Esophagus mucosa (tissue), 1 donor: Measurements from ENCODE around the gene KBTBD6. TPM values are rescaled to one million over a fixed set of nuclear protein-coding genes. Genes with fewer than 3 reads are reported as not detected.
"Not testable (repeated sequence)": the region's sequence is repeated elsewhere in the genome, so short reads cannot be mapped to it uniquely, and the experiment has no call there.

Experiments used
- ATAC-seq: fragments of 200-7000 bp; cut with Tn5 transposase; one replicate; pipeline ENCODE4 v1.9.1; 2020
- total RNA-seq: library from RNA; stranded (reverse); gene quantifications from one replicate; pipeline ENCODE4 v1.2.4, GENCODE V29; 2023
- donor health status: DM: yes; HTN: yes; CAD: no.

The KBTBD6 gene
- total RNA-seq, 1 donor from 2014 or later, result 2.9 TPM

DNA sequence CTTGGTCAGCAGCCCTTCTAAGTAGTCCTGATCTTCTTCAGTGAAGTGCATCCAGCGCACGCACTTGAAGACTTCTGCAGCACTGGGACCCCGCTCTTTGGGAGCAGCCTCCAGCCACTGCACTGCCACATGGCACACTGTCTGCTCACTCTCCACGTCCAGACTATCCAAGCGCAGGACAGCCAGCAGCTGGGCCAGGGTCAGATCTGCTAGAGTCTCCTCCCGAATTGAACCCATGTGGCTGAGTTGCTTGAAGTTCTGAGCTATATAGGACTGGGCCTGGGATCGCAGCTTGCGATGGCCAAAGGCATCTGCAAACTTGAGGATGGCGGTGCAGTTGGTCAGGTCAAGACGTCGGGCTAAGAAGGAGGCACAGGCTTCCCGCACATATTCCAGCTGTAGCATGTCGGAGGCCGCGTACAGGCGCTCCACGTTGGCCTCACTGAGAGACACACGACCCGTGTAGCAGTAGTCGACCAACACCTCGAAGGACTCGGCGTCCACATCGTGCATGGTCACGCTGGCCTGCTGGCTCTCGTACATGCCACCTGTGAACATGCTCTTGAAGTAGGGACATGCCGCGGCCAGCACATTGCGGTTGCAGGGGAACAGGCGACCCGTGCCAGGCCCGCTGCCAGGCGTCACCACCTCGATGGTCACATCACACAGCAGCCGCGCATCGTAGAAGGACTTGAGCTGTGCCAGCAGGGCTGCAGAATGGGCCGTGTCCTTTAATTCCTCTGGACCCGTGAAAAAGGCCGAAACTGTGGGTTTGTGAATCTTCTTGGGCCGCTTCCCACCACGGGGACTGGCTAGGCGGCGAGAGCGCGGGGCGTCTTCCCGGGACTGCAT, 716 bp downstream of the KBTBD6 start:
- peak; percentile 12 for ATAC-seq

DNA sequence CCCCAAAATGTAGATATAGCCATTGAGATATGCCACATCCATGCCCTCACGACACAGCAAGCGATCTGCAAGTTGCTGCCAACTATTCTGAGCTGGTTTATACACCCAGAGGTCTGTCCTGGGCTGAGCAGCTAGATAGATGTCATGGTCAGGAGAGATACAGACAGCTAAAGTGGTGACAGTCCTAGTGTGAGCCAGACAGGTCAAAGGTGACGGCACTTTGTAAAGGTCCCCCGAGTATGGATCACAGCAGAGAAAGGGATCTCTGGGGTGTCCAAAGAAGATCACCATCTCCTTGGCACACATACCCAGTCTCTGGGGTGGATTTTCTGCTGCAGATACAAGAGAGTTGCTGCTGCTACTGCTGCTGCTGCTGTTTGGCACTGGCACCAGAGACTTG, 1.4 kb downstream of the KBTBD6 start:
- not testable (repeated sequence) for ATAC-seq

DNA sequence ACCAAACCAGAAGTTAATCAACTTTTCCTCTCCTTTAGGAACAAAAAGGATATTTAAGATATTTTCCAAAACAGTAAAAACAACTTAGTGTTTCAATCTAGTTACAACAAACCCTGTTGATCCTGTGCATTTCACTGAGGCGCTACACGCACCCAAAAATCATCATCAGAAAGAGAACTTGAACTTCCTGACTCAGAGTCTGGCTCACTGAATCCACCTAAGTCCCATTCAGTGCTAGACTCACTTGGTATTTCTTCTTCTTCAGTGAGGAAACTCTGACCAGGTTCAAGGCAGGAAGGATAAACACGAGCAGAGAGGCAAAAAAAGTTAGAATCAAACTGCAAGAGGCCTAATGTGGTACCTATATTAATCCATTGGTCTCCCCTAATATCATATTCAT, 2.2 kb downstream of the KBTBD6 start:
- no peak for ATAC-seq

DNA sequence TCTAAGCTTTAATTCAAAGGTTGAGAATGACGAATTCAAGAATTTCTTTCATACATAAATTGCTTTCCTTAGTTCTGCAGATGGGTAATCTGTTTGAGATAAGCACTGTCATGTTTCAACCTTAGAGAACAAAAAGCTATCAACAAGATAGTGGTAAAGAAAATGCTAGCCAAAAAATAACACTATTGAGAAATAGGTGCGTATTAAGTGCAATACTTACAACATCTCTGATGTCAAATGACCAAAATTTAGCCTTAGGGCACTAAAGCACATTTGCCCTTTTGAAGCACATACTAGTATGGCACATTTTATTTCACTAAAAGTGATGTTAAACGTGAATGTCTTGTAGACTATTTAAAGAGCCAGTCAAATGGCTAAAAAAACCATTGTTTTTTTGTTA, 4.9 kb downstream of the KBTBD6 start:
- ATAC-seq, result no peak

DNA sequence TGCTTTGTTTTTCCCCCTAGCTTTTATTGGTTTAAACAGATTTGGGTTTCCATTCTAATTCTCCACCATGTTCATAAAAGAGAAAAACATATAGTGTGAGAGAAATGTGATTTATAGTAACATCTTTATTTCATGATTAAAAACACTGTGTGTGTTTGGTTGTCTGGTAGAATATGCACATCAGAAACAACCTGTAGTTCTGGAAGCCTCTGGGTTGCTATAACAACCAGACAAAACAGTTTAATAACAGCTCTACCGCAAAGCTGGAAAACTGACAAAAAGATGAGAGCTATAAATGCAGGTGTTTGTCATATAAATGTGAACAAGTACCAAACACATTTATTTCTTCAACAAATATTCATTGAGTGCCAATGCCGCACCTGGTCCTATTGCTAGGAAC, 9.8 kb downstream of the KBTBD6 start:
- no peak for ATAC-seq

DNA sequence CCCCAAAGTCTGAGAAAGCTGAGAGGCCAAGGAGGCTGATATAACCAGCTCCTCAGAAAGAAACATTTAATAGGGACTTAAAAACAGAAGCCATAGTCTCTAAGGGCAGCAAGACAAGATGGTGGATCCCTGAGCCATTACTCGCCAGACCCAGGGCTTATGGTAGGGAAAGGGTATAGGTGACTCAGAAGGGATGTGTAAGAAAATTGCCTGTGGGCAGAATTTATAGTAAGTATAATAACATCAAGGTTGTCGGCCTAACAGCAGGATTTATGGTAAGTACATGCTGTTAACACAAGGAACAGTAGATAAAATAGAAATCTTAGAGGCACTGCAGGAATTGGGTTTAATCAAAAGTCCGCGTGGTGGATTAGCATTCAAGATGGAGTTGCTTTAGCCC, 14.7 kb downstream of the KBTBD6 start:
- no peak for ATAC-seq

DNA sequence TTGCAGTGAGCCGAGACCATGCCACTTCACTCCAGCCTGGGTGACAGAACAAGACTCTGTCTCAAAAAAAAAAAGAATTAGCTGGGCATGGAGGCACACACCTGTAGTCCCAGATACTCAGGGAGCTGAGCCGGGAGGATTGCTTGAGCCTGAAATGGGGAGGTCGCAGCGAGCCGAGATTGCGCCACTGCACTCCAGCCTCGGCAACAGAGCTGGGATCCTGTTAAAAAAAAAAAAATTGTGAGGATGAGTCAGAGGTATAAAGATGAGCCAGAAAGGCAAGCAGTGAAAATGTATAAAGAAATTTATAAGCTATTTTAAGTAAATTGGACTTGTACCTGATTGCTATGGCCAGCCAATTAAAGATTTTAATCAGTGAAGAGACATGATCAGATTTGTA, 21.1 kb downstream of the KBTBD6 start:
- ATAC-seq, result peak; percentile 23

DNA sequence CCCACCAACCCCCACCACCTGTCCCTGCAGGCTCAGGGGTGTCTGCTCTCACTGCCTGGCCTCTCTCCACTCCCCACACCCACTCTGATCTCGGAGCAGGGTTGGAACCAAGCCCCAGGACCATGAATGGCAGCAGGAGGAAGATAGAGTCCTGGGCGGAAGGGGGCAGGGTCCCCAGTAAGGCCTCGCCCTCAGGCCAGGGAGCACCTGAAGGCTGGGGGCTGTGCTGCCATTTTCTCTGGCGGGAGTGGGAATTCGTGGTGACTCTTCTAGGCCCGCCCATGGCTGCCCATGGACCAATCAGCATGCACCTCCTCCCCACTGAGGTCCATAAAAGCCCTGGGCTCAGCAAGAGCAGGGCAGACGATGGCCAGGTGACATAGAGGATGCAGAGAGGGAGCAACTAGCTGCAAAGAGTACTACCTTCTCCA, 25.0 kb downstream of the KBTBD6 start:
- ATAC-seq, result no peak

DNA sequence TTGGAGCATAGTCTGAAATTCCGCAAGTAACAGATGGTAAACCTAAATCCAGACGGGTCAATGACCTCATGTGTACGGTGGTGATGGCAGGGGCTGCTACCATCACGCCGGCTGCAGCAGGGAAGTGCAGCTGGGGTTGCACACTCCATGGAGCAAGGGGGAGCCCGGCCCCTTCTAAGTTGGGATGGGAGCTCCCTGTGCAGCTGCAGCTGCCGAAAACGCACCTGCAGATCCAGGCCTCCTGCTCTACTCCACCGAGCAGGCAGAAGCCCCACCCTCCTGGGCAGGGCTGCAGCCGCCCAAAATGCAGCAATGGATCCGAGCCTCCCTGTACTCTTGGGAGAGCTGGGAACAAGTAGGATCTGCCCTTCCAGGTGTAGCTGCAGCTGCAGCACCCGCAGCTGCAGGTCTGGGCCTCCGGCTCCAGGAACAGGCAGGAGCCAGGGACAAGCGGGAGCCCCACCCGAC, 25.5 kb downstream of the KBTBD6 start:
- ATAC-seq, result no peak

DNA sequence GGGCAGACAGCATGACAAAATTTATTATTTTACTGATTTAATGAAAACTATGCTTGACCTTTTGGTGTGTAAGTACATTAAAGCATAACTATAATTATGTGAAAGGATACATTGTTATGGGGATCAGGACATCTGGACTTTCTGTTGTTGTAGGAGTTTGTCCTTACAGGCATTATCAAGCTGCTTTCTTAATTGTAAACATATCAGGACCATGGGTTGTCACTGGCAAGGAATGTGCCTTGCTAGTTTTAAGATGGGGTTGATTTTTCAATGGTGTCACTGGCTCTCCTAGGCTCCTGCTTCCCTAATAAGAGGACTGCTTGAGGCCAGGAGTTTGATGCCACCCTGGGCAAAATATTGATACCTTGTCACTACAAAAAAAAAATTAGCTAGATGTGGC, 32.6 kb downstream of the KBTBD6 start:
- ATAC-seq, result no peak

DNA sequence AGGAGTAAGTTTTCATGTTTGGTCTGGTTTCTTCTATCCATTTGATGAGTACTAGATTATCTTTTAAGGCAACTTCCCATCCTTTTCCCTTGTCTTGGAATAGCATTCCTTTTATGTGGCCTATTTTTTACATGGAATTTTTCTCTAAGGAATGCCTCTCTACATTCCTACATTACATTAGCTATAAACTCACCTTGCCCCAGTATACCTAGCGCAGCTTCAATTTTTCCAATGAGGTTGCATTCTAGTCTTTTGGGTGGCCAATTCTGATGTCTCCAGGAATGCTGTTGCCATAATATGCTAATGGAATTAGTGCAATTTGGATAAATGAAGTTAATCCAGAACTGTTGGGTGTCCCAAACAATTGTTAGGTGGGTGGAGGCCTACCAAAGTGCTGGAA, 33.8 kb downstream of the KBTBD6 start:
- no peak for ATAC-seq

DNA sequence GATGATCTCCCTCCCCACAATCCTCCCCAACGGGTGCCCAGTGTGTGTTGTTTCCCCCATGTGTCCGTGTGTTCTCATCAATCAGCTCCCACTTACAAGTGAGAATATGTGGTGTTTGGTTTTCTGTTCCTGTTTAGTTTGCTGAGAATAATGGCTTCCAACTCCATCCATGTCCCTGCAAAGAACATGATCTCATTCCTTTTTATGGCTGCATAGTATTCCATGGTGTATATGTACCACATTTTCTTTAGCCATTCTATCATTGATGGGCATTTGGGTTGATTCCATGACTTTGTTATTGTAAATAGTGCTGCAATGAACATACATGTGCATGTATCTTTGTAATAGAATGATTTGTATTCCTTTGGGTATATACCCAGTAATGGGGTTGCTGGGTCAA, 36.9 kb downstream of the KBTBD6 start:
- ATAC-seq, result not testable (repeated sequence)

DNA sequence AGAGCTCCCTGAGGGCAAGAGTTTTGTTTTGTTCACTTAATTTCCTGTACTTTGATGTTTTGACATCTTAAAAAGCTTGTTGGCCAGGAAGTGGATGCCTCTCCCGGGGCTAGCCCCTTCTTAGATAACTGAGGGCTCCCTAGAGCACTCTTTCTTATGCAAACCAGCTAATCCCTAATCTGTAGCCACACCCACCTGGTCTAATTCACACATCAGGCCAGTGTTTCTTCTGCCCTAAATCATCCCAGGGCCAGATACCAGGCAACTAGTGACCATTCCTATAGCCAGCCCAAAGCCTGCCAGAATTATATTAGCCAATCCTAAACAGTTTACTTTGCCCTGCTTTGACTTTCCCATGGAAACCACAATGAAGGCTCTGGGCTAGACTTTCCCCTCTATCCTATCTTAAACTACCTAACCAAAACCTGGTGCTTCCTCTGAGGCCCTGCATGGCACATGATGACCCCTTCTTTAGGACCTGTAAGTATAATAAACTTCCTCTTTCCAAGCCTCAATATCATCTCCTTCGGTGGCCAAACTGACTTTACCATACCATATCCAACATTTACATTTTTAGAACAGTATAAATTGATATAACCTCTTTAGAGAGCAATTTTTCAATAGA, 46.5 kb downstream of the KBTBD6 start:
- no peak for ATAC-seq

DNA sequence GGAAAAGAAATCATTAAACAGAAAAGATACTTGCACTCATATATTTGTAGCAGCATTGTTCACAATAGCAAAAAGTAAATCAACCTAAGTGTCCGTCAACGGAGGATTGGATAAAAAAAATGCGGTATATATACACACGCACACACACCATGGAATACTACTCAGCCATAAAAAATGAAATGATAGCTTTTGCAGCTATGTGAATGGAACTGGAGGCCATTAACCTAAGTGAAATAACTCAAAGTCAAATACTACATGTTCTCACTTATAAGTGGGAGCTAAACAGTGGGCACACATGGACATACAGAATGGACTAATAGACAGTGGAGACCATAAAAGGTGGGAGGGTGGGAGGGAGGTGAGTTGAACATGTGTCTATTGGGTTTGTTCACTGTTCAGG, 52.9 kb downstream of the KBTBD6 start:
- no peak for ATAC-seq

Other genes with a start within 250 kb of the KBTBD6 start
- gene ELF1, start 113.5 kb downstream of the KBTBD6 start, total RNA-seq, result 68.9 TPM
- gene WBP4, start 71.3 kb downstream of the KBTBD6 start, total RNA-seq, result 5.3 TPM
- gene KBTBD7, start 61.8 kb upstream of the KBTBD6 start, total RNA-seq, result 2.0 TPM
- 9.2 TPM for gene MTRF1, start 130.8 kb upstream of the KBTBD6 start, total RNA-seq
- 9.6 TPM for gene NAA16, start 178.5 kb upstream of the KBTBD6 start, total RNA-seq